Non-pigmented ciliary epithelial cell (primary cell): Measurements from ENCODE around the gene DNMT1.

Source experiments
- DNase-seq: peaks from one replicate; pipeline ENCODE4 v3.0.0-alpha.2; 2010; ENCODE audit warnings: low read depth

DNMT1 gene

DNA sequence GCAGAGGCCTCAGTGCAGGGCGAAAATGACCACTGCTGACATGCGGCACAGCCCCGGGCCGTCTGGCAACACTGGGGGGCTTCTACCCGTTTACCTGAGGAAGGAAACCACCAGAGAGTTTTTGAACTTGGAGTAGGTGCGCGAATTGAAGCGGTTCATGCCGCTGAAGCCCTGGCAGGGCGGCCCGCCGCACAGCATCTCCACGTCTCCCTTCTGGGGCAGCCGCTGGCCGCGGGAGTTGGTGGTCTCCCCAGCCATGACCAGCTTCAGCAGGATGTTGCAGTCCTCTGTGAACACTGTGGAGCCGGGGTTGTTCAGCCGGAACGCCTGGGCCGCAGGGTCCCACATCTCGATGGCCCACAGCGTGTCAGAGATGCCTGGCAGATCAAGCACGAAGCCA is 54.8 kb downstream of the DNMT1 start:
- no peak for DNase-seq

DNA sequence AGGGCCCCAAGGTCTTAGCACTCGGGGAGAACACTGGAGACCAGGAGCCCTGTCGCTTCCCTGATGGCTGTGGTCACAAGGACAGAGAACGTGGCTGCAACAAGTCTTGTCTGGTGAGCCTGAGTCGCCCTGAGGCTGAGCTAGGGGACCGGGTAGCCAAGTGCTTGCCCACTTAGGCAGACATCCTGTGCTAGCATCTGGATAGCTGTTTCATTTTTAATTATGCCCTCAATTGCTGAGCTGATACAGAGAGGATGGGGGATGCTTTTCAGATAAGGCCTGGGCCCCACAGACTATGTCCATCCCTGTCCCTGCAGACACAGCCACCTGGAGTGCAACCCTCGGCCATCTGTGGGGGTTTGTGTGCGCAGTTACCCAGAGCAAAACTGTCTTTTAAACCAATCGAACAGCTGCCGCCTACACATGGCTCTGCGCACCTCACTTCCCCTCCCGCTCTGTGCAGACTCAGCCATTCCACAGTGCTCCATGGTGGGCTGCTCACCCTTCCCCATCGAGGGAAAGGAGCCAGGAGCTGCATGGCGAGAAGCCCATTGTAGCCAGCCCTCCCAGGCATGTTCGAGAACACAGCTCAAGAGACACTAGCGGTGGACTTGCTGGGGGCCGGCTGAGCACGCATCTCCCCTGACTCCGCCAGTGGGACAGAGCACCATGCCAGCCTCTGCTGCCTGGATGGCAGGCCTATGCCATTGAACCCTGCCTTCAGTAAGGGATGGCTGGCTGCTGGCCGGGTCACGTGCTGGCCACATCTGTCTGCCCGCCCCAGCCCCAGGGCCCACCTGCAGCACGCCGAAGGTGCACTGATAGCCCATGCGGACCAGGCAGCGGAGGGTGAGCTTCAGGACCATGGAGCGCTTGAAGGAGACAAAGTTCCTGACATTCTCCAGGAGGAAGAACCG is 55.6 kb downstream of the DNMT1 start:
- no peak for DNase-seq

DNA sequence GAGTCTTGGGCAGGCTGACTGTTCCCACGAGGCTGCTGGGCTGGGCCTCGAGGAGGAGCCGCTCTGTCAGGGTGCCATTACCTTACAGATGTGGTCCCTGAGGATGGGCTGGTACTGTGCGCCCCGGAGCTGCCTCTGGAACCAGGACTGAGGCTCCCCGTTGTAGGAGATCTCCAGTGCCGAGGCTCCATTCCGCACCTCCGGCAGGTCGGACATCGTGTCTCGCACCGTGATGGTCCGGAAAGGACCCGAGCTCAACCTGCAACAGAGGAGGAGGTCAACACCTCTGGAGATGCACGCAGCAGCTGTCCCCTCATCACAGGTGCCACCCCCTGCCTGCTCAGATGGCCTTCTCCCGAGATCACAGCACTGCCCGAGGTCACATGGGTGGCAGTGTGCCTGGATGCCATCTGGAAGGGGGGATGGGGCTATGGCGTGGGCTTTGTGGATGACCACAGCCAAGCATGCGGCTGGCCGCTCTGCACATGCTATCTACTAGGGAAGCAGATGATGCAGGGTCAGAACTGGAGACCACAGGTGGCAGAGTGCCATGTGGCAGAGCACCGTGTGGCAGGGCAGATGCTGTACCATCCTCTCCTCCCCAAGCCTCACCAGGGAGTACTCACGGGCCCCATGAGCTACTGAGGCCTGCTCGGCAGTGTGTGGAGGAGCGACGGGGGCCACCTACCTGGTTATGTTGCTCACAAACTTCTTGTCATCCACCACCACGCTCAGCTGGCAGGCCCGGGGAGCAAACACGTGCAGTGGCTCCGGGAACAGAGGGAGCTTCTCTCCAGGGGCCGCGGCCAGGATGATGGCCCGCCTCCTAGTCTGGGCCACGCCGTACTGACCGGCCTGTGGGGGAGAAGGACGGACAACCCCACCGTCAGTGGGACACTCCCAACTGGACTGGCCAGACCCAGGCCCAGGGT is 56.7 kb downstream of the DNMT1 start:
- no peak for DNase-seq

- no peak for DNase-seq
Observed at GRCh38 chr19:10136936-10137335, 57.8 kb downstream of the DNMT1 start.

- no peak for DNase-seq
Observed at GRCh38 chr19:10135551-10136334, 59.0 kb downstream of the DNMT1 start.

DNA sequence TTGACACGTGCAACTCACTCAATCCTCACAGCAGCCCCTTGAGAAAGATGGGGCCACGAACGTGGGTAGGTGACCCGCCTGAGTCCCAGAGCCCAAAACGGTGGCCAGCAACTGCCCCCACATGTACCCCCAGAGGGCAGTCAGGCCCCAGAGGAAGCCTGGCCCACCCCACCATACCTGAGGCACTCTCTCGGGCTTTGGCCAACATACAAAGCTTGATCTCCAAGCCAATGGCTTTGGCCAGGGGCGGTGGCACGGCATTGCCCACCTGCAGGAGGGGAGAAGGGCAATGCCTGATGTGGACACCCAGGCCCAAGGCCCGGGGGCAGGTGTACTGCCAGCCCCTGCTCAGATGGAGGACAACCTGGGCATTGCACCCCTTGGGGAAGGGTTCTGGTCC is 60.7 kb downstream of the DNMT1 start:
- DNase-seq = no peak

DNA sequence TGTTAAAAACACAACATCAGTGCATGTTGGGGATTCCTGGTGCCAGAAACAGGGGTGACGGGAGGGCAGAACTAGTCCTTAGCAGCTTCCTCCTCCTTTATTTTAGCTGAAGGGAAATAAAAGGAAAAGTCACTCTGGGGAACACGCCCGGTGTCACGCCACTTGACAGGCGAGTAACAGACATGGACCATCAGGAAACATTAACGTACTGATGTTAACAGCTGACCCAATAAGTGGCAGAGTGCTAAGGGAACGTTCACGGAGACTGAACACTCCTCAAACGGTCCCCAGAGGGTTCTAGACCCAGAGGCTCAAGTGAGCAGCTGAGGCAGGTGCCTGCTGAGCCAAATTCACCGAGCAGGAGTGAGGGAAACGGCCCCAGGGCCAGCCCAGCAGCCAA is 61.2 kb downstream of the DNMT1 start:
- no peak for DNase-seq

- DNase-seq = no peak
Observed at GRCh38 chr19:10132905-10133304, 61.8 kb downstream of the DNMT1 start.

DNA sequence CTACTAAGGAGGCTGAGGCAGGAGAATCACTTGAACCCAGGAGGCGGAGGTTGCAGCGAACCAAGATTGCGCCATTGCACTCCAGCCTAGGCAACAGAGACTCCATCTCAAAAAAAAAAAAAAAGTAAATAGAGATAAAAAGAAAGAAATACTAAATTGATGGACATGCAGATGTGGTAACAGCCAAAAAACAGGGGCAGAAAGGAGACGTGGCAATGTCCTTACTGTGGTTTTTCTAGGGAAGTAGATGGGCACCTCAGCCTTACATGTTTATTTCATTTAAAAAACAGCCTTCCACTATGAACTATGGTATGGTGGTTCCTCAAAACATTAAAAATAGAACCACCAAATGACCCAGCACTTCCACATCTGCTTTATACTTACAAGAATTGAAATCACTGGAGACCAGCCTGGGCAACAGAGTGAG is 68.5 kb downstream of the DNMT1 start:
- DNase-seq = no peak

GRCh38 chr19:10124429-10124828 is 70.3 kb downstream of the DNMT1 start:
- no peak for DNase-seq

DNA sequence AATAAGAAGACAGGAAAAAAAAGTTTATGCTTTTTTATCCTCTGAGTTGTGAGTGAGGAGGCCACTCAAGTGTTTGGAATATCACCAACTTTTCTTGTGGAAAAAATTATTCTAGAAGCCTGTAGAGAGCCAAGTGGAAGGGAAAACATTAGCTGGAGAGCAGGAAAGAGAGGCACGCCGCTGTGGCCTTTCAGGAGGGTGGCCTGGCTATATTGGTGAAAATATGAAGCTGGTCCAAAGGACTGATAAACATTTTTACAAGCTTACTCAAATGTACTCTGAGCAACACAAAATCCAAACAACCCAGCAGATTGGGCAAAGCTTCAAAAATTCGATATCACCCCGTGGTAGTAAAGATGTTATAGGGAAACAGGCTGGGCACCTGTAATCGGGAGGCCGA is 72.7 kb downstream of the DNMT1 start:
- no peak for DNase-seq

- peak; percentile 69 for DNase-seq
Observed at GRCh38 chr19:10120538-10121189, 74.1 kb downstream of the DNMT1 start.

- DNase-seq = no peak
Observed at GRCh38 chr19:10118960-10119359, 75.8 kb downstream of the DNMT1 start.

DNA sequence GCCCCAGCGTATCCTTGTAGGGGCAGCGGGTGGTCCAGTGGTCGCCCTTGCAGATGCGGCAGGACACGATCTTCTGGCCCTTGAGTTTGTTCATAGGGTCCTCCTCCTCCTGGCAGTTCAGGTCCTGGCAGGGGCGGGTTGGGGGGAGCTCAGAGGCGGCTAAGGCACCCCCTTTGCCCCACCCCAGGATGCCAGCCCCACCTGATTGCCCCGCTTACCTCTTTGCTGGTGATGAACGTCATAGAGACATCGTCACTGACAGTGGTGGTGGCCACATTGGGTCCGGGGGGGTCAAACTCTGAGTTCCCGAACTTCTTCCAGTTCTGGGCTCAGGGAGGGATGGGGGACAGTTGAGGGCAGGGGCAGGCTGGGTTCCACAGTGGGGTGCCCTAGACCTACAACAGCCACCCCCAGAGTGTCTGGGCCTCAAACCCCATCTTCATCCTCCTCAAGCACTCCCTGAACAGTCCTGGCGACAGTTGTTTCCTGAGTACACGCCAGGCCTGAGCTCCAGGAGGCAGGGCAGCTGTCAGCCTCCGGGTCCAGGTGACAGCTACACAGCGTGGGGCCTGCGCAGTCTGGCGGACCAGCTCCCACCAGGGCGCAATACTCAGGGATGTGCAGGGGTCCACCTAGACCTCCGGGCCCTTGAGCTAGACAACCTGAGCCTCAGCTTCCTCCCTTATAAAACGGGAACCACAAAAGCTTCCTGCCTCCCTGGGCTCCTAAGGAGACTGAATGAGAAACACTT is 77.7 kb downstream of the DNMT1 start:
- DNase-seq = no peak

DNA sequence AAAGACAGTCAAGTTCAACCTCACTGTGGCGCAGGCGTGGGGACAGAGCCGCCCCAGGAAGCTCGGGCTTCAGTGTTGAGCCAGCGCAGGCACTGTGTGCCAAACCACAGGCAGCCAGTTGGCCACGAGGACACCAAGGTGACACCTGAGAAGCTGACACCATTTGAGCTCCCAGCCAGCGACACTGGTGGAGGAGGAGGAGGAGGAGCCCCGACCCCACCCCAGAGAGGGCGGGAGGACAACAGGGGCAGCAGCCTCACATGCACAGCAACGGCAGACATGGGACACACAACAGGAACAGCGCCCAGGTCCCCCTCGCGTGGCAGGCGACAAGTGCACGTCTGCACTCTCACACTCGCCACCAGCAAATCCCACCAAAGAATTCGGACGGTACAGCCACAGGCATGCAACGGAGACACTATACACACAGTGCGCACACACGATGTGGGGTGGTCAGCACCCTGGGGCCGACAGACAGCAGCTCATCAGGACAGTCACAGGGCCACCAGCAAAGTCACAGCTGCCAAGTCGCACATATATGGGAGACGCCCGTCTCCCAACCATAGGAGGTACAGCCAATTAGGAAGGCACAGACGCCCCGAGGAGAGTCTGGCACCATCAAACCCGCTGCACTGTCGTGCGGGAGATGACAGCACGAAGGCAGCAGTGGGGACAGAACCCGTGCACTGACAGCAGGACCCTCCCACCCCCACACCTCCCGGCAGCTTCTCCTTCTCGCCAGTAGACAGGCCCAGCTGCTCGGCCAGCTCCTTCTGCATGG is 78.5 kb downstream of the DNMT1 start:
- no peak for DNase-seq

- DNase-seq = no peak
Observed at GRCh38 chr19:10115392-10116084, 79.2 kb downstream of the DNMT1 start.

DNA sequence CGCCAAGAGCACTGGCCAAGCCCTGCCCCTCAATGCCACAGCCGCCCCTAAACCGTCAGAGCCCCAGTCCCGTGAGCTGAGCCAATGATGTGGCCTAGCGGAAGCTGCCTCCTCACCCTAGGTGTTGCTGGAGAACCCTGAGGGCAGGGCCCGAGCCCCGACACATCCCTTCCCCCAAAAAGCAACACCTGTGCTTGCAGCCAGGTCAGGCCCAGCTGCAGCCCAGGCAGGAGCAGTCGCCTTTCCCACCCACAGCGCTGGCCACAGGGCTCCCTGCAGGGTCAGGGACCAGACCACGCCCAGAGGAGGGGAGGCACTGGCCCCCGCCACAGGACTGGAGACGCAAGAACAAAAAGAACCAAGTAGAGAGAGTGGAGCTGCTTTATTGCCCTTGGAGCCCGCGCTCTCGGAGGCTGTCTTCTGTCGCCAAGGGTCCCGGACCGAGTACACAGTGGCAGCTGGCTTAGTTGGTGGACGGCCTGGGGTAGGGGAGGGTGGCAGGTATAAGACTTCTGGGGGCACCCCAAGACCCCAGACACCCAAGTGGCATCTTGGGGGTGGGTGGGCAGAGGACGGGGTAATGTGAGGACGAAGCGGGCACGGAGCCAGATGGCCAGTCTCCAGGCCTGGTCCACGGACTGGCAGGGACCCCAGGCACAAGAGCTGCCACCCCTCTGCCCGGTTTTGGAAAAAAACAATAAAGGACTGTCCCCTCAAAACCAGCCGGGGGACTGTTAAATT is 79.9 kb downstream of the DNMT1 start:
- no peak for DNase-seq

GRCh38 chr19:10113964-10114650 is 80.6 kb downstream of the DNMT1 start:
- no peak for DNase-seq
